Measurements from ENCODE around the gene PRICKLE1.

The PRICKLE1 gene

DNA sequence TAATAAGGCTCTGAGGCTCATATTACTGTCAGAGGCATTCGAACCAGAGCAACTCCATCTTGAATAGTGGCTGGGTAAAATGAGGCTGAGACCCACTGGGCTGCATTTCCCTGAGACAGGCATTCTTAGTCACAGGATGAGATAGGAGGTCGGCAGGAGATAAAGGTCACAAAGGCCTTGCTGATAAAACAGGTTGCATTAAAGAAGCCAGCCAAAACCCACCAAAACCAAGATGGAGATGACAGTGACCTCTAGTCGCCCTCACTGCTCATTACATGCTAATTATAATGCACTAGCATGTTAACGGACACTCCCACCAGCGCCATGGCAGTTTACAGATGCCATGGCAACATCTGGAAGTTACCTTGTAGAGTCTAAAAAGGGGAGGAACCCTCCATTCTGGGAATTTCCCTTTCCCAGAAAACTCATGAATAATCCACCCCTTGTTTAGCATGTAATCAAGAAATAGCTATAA lies 18.1 kb upstream of the PRICKLE1 start:
- Mint-ChIP-seq H3K27ac (no peak overlapping the region), H3K4me3 (no peak overlapping the region), H3K27me3 (peaks cover 5% of the 10 kb centered on the region), H3K4me1 (ENCODE audit: low read depth) (no peaks in the 10 kb centered on the region), H3K9me3 (no peaks in the 10 kb centered on the region), H3K36me3 (ENCODE audit: low read depth) (no peaks in the 10 kb centered on the region)

DNA sequence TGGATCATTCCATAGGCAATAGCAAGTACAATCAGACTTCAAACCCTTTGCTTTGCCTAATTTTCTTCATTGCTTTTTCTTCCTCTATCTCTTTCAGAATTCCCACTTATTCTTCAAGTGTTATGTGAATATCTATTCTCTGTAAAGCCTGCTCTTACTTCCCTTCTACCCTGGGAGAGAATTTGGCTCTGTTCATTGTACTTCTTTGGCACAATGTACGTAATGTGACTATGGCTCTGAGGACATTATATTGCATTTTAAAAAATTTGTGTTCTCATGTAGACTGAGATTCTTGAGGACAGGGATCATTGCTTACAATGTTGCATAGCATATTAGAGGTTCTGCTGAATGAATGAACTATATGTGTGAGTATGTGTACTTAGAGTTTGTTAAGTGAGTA lies 16.9 kb upstream of the PRICKLE1 start:
- peaks cover 5% of the 10 kb centered on the region for H3K27me3 Mint-ChIP-seq
- H3K4me1 Mint-ChIP-seq (ENCODE audit: low read depth): no peaks in the 10 kb centered on the region
- H3K27ac Mint-ChIP-seq: no peak overlapping the region
- H3K4me3 Mint-ChIP-seq: no peak overlapping the region
- no peaks in the 10 kb centered on the region for H3K36me3 Mint-ChIP-seq (ENCODE audit: low read depth)
- H3K9me3 Mint-ChIP-seq: no peaks in the 10 kb centered on the region

DNA sequence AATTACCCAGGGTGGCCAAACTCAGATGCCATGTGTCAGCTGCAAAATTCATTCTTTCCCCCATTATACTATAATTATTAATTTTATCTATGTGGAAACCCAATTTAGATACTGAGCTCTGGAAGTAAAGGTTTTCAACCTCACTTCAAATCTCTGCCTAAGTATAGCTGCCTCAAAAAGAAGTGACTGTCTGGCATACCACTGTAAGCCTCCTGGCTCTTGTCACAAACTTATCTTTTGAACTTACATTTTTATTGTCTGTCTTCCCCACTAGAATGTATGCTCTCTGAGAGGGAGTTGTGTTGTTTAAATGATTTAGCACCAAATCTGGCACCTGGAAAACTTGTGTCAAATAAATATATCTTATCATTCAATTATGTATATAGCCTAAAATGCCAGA lies 16.1 kb upstream of the PRICKLE1 start:
- peaks cover 6% of the 10 kb centered on the region for H3K27me3 Mint-ChIP-seq

DNA sequence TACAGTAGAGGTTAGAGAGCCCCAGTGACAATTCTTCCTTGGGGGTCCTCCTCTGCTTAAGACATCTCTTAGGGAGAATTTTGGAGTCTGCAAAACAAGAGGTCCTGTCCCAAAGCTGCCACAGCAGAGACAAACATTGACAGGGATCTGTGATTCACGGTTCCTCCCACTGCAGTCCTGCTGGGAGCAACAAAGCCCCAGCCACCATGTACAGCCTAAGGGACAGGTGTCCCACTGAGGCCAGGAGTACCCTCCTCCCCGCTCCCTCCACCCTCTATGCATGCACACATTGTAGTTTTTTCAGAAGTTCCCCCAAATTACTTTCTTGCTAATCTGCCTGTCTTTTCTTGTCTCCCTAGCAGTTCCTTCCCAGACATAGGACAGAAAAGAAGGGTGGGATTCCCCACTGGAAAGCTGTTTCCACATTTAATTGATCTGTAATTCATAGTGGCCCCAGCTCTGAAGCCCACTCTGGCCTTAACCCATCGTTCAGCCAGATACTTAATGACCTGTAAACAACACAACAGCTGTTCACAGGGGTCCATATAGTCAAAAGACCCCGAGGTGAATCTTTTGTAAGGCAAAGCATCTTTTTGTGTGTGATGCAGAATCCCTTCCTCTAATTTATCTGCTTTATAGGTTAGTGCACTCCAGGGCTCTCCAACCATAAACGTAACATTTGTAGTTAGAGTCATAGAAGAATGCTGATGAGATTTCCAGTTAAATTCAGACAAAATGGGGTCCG lies 13.9 kb upstream of the PRICKLE1 start:
- peaks cover 18% of the 10 kb centered on the region for H3K27me3 Mint-ChIP-seq
- no peaks in the 10 kb centered on the region for H3K9me3 Mint-ChIP-seq
- H3K36me3 Mint-ChIP-seq (ENCODE audit: low read depth): no peaks in the 10 kb centered on the region
- H3K4me3 Mint-ChIP-seq: no peak overlapping the region
- H3K4me1 Mint-ChIP-seq (ENCODE audit: low read depth): no peaks in the 10 kb centered on the region
- no peak overlapping the region for H3K27ac Mint-ChIP-seq

More for the DNA sequence above, 16.1 kb upstream of the PRICKLE1 start:
- Mint-ChIP-seq H3K27ac (no peak overlapping the region), H3K4me1 (ENCODE audit: low read depth) (no peaks in the 10 kb centered on the region), H3K9me3 (no peaks in the 10 kb centered on the region), H3K4me3 (no peak overlapping the region), H3K36me3 (ENCODE audit: low read depth) (no peaks in the 10 kb centered on the region)

DNA sequence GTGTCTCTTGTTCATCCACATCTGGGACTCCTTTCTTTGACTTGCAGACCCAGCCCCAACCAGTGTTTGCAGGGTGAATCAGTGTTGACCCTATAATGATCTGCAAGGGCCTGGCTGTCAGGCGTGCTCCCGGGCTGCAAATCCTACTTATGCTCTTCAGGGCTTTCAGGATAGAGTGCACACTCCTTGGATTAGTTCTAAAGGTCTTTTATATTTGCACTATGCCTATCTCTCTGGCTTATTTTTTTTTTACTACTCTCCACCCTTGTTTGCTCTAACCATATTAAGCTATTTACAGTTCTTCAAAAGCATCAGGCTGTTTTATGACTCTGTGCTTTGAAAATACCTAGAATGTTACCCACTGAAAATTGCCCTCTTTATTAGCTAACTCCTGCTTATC lies 4.3 kb upstream of the PRICKLE1 start:
- peaks cover 40% of the 10 kb centered on the region for H3K27me3 Mint-ChIP-seq
- no peaks in the 10 kb centered on the region for H3K36me3 Mint-ChIP-seq (ENCODE audit: low read depth)
- H3K4me3 Mint-ChIP-seq: no peak overlapping the region

DNA sequence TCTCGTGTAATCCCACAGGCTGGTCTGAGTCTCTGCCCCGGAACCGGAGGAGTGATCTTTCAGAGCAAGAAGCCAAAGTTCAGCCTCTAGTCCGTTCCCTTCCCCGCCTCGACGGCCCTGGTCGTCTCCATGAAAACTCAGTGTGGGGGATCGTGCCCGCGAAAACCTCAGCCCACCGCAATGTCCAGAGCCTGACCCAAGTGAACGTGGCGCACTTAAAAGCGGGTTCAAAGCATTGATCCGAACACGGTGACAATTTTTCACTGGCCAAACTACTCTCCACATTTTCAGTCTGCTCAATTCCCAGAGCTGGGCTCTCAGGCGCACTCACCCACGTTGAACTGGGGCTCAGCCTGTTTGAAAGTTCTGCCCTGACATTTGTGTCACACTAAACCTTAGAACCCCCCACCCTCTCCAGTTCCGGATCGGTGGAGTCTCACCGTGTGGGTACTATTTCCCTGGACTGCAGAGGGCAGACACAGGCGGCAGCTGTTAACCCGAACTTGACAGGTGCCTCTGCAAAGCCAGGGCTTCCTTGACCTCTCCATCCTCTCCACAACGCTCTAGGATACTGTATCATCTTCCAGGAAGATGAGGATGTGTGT lies 886 bp upstream of the PRICKLE1 start:
- H3K9me3 Mint-ChIP-seq: no peaks in the 10 kb centered on the region
- H3K4me1 Mint-ChIP-seq (ENCODE audit: low read depth): peaks cover 14% of the 10 kb centered on the region
- no peaks in the 10 kb centered on the region for H3K36me3 Mint-ChIP-seq (ENCODE audit: low read depth)
- H3K27me3 Mint-ChIP-seq: peaks cover 58% of the 10 kb centered on the region
- H3K27ac Mint-ChIP-seq: no peak overlapping the region
- peak overlapping the region; percentile 72 for H3K4me3 Mint-ChIP-seq

More for the DNA sequence above, 4.3 kb upstream of the PRICKLE1 start:
- Mint-ChIP-seq H3K9me3 (no peaks in the 10 kb centered on the region), H3K27ac (no peak overlapping the region), H3K4me1 (ENCODE audit: low read depth) (peaks cover 10% of the 10 kb centered on the region)

DNA sequence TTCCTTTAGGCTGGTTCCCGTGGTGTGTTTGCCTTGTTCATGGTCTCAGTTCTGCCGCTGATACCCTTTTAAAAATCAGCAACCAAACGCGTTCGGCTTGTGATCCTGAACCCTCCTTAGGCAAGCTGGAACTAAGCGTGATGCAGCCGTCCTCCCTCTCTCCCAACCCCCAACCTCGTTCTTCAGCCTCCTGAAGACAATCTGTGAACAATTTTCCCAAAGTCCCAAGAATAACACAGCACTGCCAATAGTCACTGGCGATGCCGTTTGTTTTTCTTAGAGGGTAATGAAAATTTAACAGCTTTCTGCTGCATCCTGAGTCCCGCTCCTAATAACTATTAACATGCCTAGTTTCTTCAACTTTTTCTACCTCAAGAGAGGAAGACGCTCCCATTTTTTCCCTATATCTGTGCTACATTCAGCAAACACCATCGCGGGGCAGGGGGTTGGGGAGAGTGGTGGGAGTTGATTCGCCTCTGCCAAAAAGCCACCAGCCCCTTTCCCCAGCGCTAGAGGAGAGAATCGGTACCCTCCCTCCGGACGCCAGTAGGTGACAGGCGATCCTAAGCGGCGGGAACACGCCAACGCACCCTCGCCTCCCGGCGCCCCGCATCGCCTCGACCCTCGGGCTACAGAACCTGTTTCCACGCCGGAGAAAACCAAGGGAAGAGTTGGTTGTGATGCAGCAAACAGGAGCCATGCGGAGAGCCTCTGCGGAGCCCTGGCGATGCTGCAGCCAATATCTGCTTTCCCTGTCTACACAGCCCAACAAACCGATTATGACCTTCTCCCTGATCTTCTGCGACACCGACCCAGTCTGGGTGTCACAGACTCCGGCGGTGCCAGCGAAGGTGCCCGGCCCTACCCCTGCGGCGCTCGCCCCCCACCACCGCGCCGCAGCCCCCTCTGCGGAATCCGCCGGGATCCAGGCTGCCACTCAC lies 752 bp downstream of the PRICKLE1 start:
- peaks cover 14% of the 10 kb centered on the region for H3K4me1 Mint-ChIP-seq (ENCODE audit: low read depth)
- no peaks in the 10 kb centered on the region for H3K36me3 Mint-ChIP-seq (ENCODE audit: low read depth)
- H3K27ac Mint-ChIP-seq: no peak overlapping the region
- H3K4me3 Mint-ChIP-seq: peak overlapping the region; percentile 50
- no peaks in the 10 kb centered on the region for H3K9me3 Mint-ChIP-seq
- H3K27me3 Mint-ChIP-seq: peaks cover 67% of the 10 kb centered on the region

DNA sequence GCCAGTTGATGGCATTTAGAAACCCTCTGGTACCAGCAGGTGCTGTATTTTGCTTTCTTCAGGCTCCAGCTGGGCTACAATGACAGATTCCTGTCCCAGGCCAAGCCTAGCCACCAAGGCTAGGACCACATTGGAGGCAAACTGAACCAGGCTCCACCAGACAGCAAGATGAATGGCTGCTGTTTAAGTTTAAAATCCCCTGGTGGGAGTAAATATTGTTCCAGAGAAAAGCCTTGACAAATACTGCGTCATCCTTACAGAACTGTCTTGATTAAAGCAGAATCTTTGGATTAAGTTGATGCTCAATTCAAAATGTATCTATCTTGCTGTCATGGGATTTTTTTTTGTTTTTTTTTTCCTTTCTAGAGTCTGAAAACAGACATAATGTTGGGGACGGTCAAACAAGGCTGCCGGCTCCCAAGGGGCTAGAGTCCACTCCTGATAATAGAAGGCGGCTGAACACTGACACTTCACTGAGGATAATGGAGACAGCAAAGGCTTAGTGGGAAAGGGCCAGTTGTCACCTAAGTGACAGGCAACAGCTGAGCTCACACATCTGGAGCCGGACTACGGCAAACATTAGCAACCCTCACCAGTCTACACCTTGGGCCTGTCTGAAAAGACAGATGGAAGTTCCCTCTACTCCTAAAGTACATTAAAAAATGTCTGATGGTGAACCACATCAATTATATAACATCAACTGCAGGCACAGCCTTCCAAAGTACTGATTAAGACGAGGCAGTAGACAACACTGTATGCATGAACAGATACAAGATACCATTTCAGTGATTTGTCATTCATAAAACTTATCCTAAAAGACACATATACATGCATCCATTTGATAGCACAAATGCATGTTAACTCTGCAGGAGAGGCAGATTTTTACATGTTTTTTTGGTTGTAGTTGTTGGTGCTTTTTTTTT lies 1.7 kb downstream of the PRICKLE1 start:
- H3K4me1 Mint-ChIP-seq (ENCODE audit: low read depth): peaks cover 14% of the 10 kb centered on the region
- H3K36me3 Mint-ChIP-seq (ENCODE audit: low read depth): no peaks in the 10 kb centered on the region
- peaks cover 71% of the 10 kb centered on the region for H3K27me3 Mint-ChIP-seq
- no peaks in the 10 kb centered on the region for H3K9me3 Mint-ChIP-seq
- H3K27ac Mint-ChIP-seq: no peak overlapping the region
- no peak overlapping the region for H3K4me3 Mint-ChIP-seq

DNA sequence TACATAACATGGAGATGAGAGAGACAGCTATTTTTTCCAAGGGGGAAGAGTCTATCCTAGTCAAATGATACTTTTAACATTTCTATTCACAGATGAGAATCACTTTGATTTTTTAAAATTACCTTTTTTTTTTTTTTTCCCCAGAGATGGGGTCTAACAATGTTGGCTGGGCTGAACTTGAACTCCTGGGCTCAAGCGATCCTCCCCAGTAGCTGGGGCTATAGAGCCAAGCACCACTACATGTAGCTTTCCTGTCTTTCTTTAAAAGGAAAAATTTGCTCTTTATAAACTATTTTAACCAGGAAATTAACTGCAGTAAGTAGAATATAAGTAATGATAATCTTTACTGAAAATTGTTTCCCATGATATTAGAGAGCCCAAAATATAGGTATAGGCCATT lies 3.3 kb downstream of the PRICKLE1 start:
- Mint-ChIP-seq H3K27me3 (peaks cover 64% of the 10 kb centered on the region), H3K9me3 (no peaks in the 10 kb centered on the region), H3K4me1 (ENCODE audit: low read depth) (peaks cover 14% of the 10 kb centered on the region), H3K27ac (no peak overlapping the region), H3K36me3 (ENCODE audit: low read depth) (no peaks in the 10 kb centered on the region), H3K4me3 (no peak overlapping the region)

DNA sequence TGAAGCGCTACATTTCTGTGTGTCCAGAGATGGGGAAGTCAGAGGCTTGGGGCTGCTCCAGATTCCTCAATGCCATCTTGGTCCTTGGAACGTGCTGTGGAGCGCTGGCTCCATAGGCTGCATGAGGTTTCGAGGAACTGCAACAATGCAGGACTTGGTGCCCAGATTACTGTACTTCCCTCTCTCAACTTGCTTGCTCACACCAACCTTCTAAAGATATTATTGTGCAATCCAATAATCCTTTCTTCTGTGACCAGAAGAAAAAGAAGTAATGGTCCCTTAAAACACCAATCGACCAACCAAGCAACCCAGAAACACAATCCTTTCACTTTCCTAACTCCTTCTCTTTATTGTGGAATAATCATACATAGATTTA lies 3.7 kb downstream of the PRICKLE1 start:
- Mint-ChIP-seq H3K4me3 (no peak overlapping the region), H3K4me1 (ENCODE audit: low read depth) (peaks cover 14% of the 10 kb centered on the region), H3K9me3 (no peaks in the 10 kb centered on the region), H3K36me3 (ENCODE audit: low read depth) (no peaks in the 10 kb centered on the region), H3K27me3 (peaks cover 61% of the 10 kb centered on the region), H3K27ac (no peak overlapping the region)

DNA sequence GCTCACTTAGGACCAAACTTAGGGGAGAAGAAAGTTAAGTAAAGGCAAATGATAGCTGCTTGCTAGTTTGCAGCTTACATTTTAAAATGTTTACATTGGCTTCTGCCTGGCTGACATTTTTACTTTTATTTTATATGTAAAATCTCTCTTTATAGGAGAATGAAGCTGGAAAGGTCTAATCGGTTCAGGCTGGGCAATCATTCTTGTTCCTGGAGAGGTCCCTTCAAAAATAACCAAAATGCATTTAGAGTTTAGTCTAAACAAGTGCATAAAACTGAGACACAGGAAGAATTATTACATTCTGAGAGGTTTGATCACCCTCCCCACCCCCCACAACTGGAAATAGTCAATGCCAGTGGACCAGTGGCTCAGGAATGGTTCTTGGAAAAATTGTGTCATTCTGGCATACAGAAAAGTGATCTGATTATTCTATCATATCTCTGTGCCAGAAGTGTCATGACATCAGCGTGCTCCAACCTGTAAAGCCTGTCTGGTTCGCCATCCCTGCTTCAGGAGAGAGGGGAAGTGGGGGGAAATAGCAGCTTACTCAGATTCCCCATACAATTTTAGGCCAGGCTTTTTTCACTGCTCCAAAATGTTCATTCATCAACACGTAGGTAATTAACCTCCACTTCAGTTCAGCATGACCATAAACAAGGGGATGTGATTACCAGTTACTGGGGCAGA lies 4.2 kb downstream of the PRICKLE1 start:
- no peak overlapping the region for H3K4me3 Mint-ChIP-seq
- no peaks in the 10 kb centered on the region for H3K36me3 Mint-ChIP-seq (ENCODE audit: low read depth)
- H3K27me3 Mint-ChIP-seq: peaks cover 59% of the 10 kb centered on the region
- H3K4me1 Mint-ChIP-seq (ENCODE audit: low read depth): peaks cover 10% of the 10 kb centered on the region
- H3K27ac Mint-ChIP-seq: no peak overlapping the region
- no peaks in the 10 kb centered on the region for H3K9me3 Mint-ChIP-seq

DNA sequence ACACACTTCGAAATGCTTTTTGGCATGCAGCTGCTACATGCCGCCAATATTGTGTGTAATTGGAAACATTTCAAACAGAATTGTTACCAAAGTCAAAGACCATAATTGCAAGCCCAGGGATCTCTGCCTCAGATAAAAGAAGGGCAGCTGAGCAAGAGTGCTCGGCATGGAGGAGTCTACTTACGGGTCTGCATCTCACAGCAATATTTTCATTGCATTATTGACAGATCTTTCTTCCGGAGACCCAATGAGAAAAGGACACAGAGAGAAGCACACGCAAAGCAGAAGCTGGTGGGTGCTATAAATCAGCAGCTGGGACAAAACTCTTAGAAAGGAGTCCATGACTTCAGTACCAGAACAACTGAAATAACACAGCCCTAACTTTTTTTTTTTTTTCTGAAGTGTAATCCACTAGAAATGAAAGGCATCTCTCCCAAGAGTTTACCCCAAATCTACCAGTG lies 4.9 kb downstream of the PRICKLE1 start:
- Mint-ChIP-seq H3K36me3 (ENCODE audit: low read depth) (no peaks in the 10 kb centered on the region), H3K4me3 (no peak overlapping the region), H3K4me1 (ENCODE audit: low read depth) (peaks cover 7% of the 10 kb centered on the region), H3K27ac (no peak overlapping the region), H3K9me3 (no peaks in the 10 kb centered on the region), H3K27me3 (peaks cover 56% of the 10 kb centered on the region)

DNA sequence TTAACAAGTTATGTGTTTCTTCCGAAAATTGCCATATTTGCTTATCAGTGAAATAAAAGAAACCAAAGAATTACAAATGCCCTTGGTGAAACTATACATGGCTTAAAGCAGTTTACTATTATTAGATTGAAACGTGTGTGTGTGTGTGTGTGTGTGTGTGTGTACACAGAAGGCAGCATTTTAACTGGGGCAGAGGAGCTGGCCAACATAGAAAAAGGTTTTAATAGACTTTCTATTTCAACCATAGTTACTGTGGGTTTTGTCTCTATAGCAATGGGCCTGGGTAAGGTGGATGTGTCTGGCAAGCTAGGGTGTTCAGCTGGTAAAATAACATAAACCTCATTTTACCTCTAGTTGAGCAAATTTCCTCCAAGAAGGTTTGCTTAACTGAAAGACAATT lies 6.5 kb downstream of the PRICKLE1 start:
- Mint-ChIP-seq H3K36me3 (ENCODE audit: low read depth) (no peaks in the 10 kb centered on the region), H3K9me3 (no peaks in the 10 kb centered on the region), H3K4me3 (no peak overlapping the region), H3K27me3 (peaks cover 50% of the 10 kb centered on the region), H3K4me1 (ENCODE audit: low read depth) (no peaks in the 10 kb centered on the region), H3K27ac (no peak overlapping the region)

DNA sequence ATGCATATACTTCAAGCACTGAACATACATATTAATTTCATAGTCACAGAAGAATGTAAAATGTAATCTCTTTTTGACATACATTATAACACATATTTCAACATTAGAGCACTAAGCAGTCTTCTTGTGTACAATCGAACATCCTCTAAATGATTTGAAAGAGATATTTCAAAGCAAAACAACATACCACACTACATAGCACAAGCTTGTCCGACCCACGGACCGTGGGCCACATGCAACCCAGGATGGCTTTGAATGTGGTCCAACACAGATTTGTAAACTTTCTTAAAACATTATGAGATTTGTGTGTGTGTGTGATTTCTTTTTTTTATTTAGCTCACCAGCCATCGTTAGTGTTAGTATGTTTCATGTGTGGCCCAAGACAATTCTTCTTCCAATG lies 7.0 kb downstream of the PRICKLE1 start:
- no peaks in the 10 kb centered on the region for H3K36me3 Mint-ChIP-seq (ENCODE audit: low read depth)
- H3K4me1 Mint-ChIP-seq (ENCODE audit: low read depth): no peaks in the 10 kb centered on the region
- peaks cover 45% of the 10 kb centered on the region for H3K27me3 Mint-ChIP-seq
- H3K27ac Mint-ChIP-seq: no peak overlapping the region
- H3K4me3 Mint-ChIP-seq: no peak overlapping the region
- H3K9me3 Mint-ChIP-seq: no peaks in the 10 kb centered on the region

Measured in stimulated activated naive CD8-positive, alpha-beta T cell treated with anti-CD3 and anti-CD28 coated beads, Interleukin-15, Interleukin-2, amounts not matched to agents 100 ng/mL and 50 ng/mL, for 24 hours (primary cell).